T-cell (primary cell): ENCODE data around the gene CC2D1B. TPM values are rescaled to one million over a fixed set of nuclear protein-coding genes. Genes with fewer than 3 reads are reported as not detected.
A peak's percentile ranks its signal among the peaks of the same experiment; 100 is the strongest.

ENCODE experiments used
- ATAC-seq, 4 experiments: fragments of 200-7000 bp in 3 of 4; fragments of 150-1000 bp in 1 of 4; cut with Tn5 transposase; replicated peaks in 1 of 4; 1 replicate in 3 of 4; 2 replicates in 1 of 4; pipeline ENCODE4 v1.10.0; 2021; ENCODE audit warnings: moderate library complexity in 3 of 4, mild to moderate bottlenecking in 2 of 4, moderate number of reproducible peaks in 1 of 4
- CTCF ChIA-PET, 2 donors: fragments of 300-600 bp; sonication (Branson Sonifier 250); formaldehyde crosslinking; loops; one replicate each; lab custom pipeline; 2022; ENCODE audit warnings: antibody characterized with exemption in 2 of 2; lab: Charles Lee
- POLR2A ChIA-PET, 2 donors: fragments of 300-600 bp; sonication (Branson Sonifier 250); formaldehyde crosslinking; loops; one replicate each; lab custom pipeline; 2022; ENCODE audit warnings: antibody characterized with exemption in 2 of 2; lab: Charles Lee
- DNase-seq, 35 experiments: peaks; one replicate each; pipeline versions ENCODE4 v3.0.0 to v3.0.0-alpha.2; 2013 to 2023
- H3K27ac ChIP-seq: one replicate; pipeline ENCODE4 v1.5.1; 2013; ENCODE audit warnings: low read length
- H3K27me3 ChIP-seq, 2 experiments: replicated peaks in 1 of 2; 1 replicate in 1 of 2; 2 replicates in 1 of 2; pipeline versions ENCODE4 v1.6.1 to v1.7.0; 2013; ENCODE audit warnings: low read length in 1 of 2, mixed read lengths in 1 of 2; ENCODE audit not compliant: control insufficient read depth in 2 of 2, insufficient read depth in 2 of 2; ENCODE audit errors: extremely low read depth in 1 of 2
- H3K36me3 ChIP-seq, 2 donors: 1 replicate in 1 of 2; 2 replicates in 1 of 2; pipeline versions ENCODE4 v1.6.1 to v1.7.0; 2013; ENCODE audit warnings: low read length in 1 of 2; ENCODE audit not compliant: control insufficient read depth in 2 of 2, insufficient read depth in 1 of 2; ENCODE audit errors: extremely low read depth in 1 of 2
- H3K4me1 ChIP-seq, 2 experiments: 1 replicate in 1 of 2; 2 replicates in 1 of 2; pipeline versions ENCODE4 v1.6.1 to v1.7.0; 2013; ENCODE audit warnings: low read length in 2 of 2, mixed read lengths in 1 of 2; ENCODE audit not compliant: insufficient read depth in 2 of 2, control insufficient read depth in 1 of 2; ENCODE audit errors: extremely low read depth in 1 of 2
- H3K4me3 ChIP-seq, 2 donors: 1 replicate in 1 of 2; 2 replicates in 1 of 2; pipeline versions ENCODE4 v1.5.1 to v1.7.0; 2013; ENCODE audit warnings: mild to moderate bottlenecking in 2 of 2, low read length in 1 of 2, moderate library complexity in 1 of 2; ENCODE audit not compliant: control insufficient read depth in 1 of 2; ENCODE audit errors: extremely low read depth in 1 of 2
- H3K9me3 ChIP-seq: 2 replicates; pipeline ENCODE4 v1.7.0; 2013
- H3K27ac Mint-ChIP-seq, 2 donors: one replicate each; pipeline ENCODE4 v1.8.0; 2020 to 2021; ENCODE audit warnings: mild to moderate bottlenecking in 2 of 2, mixed read lengths in 2 of 2
- H3K27me3 Mint-ChIP-seq, 2 donors: one replicate each; pipeline ENCODE4 v1.8.0; 2021 to 2022; ENCODE audit warnings: mixed read lengths in 2 of 2
- H3K36me3 Mint-ChIP-seq: one replicate; pipeline ENCODE4 v1.8.0; 2021; ENCODE audit warnings: mixed read lengths
- H3K4me1 Mint-ChIP-seq, 3 donors: one replicate each; pipeline ENCODE4 v1.8.0; 2020 to 2022; ENCODE audit warnings: mixed read lengths in 3 of 3, mild to moderate bottlenecking in 1 of 3
- H3K4me3 Mint-ChIP-seq, 3 donors: one replicate each; pipeline ENCODE4 v1.8.0; 2020 to 2022; ENCODE audit warnings: mild to moderate bottlenecking in 3 of 3, mixed read lengths in 3 of 3, moderate library complexity in 3 of 3
- H3K9me3 Mint-ChIP-seq, 3 donors: one replicate each; pipeline ENCODE4 v1.8.0; 2020 to 2022; ENCODE audit warnings: mixed read lengths in 3 of 3
- WGBS: methylation state at CpG from one replicate; pipeline ENCODE4 v1.1.5; 2013; ENCODE audit warnings: missing lambda C conversion rate; ENCODE audit not compliant: insufficient coverage; 5-methylcytosine and 5-hydroxymethylcytosine counted together
- total RNA-seq, 35 experiments: library from RNA in 6 of 35; stranded (reverse) in 6 of 35; fragments of 120-200 nt in 1 of 35; gene quantifications; one replicate each; pipeline versions ENCODE4 v1.2.1 to v1.2.4 and lab custom pipeline; 2013 to 2026

The CC2D1B gene
- total RNA-seq, 5 donors from 2014 or later (not counting 1 experiment from before 2014, with no cell fraction given): 59.7 to 87.3 (median 83.6) TPM

DNA sequence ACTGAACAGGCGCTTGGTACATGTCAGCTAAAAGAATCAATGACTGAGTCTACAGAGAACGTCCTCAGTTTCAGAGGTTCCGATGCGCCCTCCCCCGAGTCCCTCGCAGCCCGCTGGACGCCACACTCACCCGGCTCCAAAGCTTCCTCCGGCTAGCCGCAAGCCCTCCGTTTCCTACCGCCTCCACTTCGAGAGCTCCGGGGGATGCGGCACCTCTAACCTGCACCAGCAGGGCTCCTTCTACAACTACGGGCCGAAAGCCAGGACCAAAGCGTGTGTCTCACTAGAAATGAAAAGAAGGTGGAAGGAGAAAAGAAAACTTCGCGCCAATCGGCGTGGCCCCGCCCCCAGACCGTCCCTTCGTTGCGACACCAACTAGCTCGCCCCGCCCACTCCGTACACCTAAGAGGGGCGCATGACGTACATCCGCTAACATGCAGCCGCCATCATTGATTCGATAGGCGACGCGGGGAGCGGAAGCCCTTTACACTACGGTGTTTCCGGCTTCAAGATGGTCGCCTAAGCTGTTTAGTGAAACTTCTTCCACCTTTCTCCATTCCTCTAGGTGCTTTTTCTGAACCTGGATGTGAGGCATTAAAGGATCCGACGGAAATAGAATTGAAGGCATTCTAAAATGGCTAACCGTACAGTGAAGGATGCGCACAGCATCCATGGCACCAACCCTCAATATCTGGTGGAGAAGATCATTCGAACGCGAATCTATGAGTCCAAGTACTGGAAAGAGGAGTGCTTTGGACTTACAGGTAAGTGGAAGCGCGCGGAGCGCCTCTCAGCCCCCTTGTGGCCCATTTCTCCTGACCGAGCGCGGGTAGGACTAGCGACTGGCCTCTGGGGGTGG is 38.3 kb upstream of the CC2D1B start, which contains the start of the genes ORC1 and PRPF38A:
TSS of gene ORC1 (minus strand) at position 308 of the 859 bp plus-strand sequence. CDS start 2,200 bp downstream, outside the sequence.
TSS of gene PRPF38A (plus strand) at position 487 of the 859 bp plus-strand sequence. CDS start at position 635, 148 bp downstream.
- DNase-seq (peak; percentile 90 to 99 (median 97)), ATAC-seq (peak; percentile 93 to 98 (median 96))
- 0% methylated on average over 41 of the region's 57 CpGs for WGBS
- H3K4me3 ChIP-seq: peak within 1 kb of the TSS; percentile 74 to 96
- H3K27me3 ChIP-seq: no peaks in the 10 kb centered on the region
- Mint-ChIP-seq H3K27ac (peak within 1 kb of the TSS; percentile 97 to 98), H3K36me3 (peaks cover 24% of the 10 kb centered on the region), H3K9me3 (no peaks in the 10 kb centered on the region), H3K4me1 (peaks cover 38 to 49% (median 47%) of the 10 kb centered on the region in 3 donors), H3K27me3 (no peaks in the 10 kb centered on the region), H3K4me3 (peak within 1 kb of the TSS; percentile 97 to 100 (median 100))
- peaks cover 16 to 21% of the 10 kb centered on the region in 2 experiments for H3K4me1 ChIP-seq
- H3K9me3 ChIP-seq: no peaks in the 10 kb centered on the region
- peaks cover 0 to 27% of the 10 kb centered on the region in 2 donors for H3K36me3 ChIP-seq
- CTCF ChIA-PET: interaction anchor here (0.6 to 2.9 kb wide), 16 partner anchors 14 to 1541 kb away, joined by 3 to 38 read pairs (median 4); partner anchors contain the start of genes CC2D1B (in 1 of the 2), IFT25 (in 1 of the 2), TXNDC12 (in 1 of the 2) and ZYG11B (in 1 of the 2)
- POLR2A ChIA-PET: interaction anchor here (0.6 to 2.7 kb wide), 12 partner anchors 13 to 525 kb away, joined by 3 to 31 read pairs (median 3); partner anchors contain the start of genes TUT4 (in 1 of the 2) and ZYG11B (in 1 of the 2)
- H3K27ac ChIP-seq: peak within 1 kb of the TSS; percentile 92

- 2% methylated on average over 8 of the region's 16 CpGs for WGBS
- H3K27me3 ChIP-seq: no peaks in the 10 kb centered on the region
- H3K27ac ChIP-seq: peak overlapping the region; percentile 92
- H3K4me3 Mint-ChIP-seq: peak overlapping the region; percentile 97 to 100 (median 100)
- no peaks in the 10 kb centered on the region for H3K27me3 Mint-ChIP-seq
- no peaks in the 10 kb centered on the region for H3K9me3 Mint-ChIP-seq
- H3K27ac Mint-ChIP-seq: peak overlapping the region; percentile 97 to 98
- no peaks in the 10 kb centered on the region for H3K9me3 ChIP-seq
- peak overlapping the region; percentile 74 to 96 for H3K4me3 ChIP-seq
- peaks cover 0 to 20% of the 10 kb centered on the region in 2 donors for H3K36me3 ChIP-seq
- H3K4me1 Mint-ChIP-seq: peaks cover 35 to 47% (median 42%) of the 10 kb centered on the region in 3 donors
- H3K4me1 ChIP-seq: peaks cover 16 to 21% of the 10 kb centered on the region in 2 experiments
- ChIA-PET POLR2A (interaction anchor here (0.5 to 2.7 kb wide), 10 partner anchors 14 to 524 kb away, joined by 3 to 31 read pairs (median 4); partner anchors contain the start of genes TUT4 (in 1 of the 2) and ZYG11B (in 1 of the 2)), CTCF (interaction anchor here (0.6 to 2.9 kb wide), 14 partner anchors 15 to 1542 kb away, joined by 3 to 38 read pairs (median 4); partner anchors contain the start of genes IFT25 (in 1 of the 2) and TXNDC12 (in 1 of the 2))
- H3K36me3 Mint-ChIP-seq: peaks cover 18% of the 10 kb centered on the region
- ATAC-seq (peak; percentile 24 to 42 (median 34)), DNase-seq (peak; percentile 2 to 78 (median 46))
Observed at GRCh38 chr1:52403566-52404115, 37.6 kb upstream of the CC2D1B start.

GRCh38 chr1:52402860-52403240 is 36.8 kb upstream of the CC2D1B start:
- H3K27ac ChIP-seq: no peak overlapping the region
- CTCF ChIA-PET: no interaction called here

GRCh38 chr1:52400131-52400530 is 34.1 kb upstream of the CC2D1B start:
- no peaks in the 10 kb centered on the region for H3K9me3 ChIP-seq
- Mint-ChIP-seq H3K4me3 (no peak overlapping the region), H3K9me3 (no peaks in the 10 kb centered on the region), H3K27me3 (no peaks in the 10 kb centered on the region), H3K27ac (no peak overlapping the region), H3K4me1 (peaks cover 15 to 23% (median 20%) of the 10 kb centered on the region in 3 donors), H3K36me3 (peaks cover 3% of the 10 kb centered on the region)
- POLR2A ChIA-PET: no interaction called here
- no peaks in the 10 kb centered on the region for H3K36me3 ChIP-seq
- ATAC-seq (no peak), DNase-seq (no peak)
- H3K4me1 ChIP-seq: peaks cover 8 to 10% of the 10 kb centered on the region in 2 experiments
- no peak overlapping the region for H3K27ac ChIP-seq
- 100% methylated on average over 2 of the region's 6 CpGs for WGBS
- no peaks in the 10 kb centered on the region for H3K27me3 ChIP-seq
- CTCF ChIA-PET: no interaction called here
- H3K4me3 ChIP-seq: no peak overlapping the region

More at GRCh38 chr1:52402860-52403240, 36.8 kb upstream of the CC2D1B start:
- Mint-ChIP-seq H3K4me3 (peak overlapping the region in 2 of 3 donors; percentile 97 to 100), H3K36me3 (peaks cover 13% of the 10 kb centered on the region), H3K4me1 (peaks cover 34 to 43% (median 37%) of the 10 kb centered on the region in 3 donors), H3K27ac (no peak overlapping the region), H3K27me3 (no peaks in the 10 kb centered on the region), H3K9me3 (no peaks in the 10 kb centered on the region)
- H3K9me3 ChIP-seq: no peaks in the 10 kb centered on the region
- POLR2A ChIA-PET: no interaction called here
- DNase-seq (no peak), ATAC-seq (no peak)
- WGBS: no CpG with 5 or more reads among the region's 3 CpGs
- H3K36me3 ChIP-seq: peaks cover 0 to 12% of the 10 kb centered on the region in 2 donors
- peaks cover 16 to 21% of the 10 kb centered on the region in 2 experiments for H3K4me1 ChIP-seq
- no peaks in the 10 kb centered on the region for H3K27me3 ChIP-seq
- no peak overlapping the region for H3K4me3 ChIP-seq

DNA sequence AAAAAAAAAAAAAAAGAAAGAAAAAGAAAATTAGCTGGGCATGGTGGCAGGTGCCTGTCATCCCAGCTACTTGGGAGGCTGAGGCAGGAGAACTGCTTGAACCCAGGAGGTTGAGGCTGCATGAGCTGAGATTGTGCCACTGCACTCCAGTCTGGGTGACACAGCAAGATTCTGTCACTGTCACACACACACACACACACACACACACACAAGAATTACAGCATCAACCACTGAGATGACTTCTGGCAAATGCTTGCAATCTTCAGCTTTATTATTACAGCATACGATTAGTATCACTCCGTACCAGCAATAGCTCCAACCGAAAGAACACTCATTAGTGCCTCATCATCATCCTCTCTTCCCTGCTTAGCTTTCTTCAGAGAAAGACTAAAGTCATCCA is 33.6 kb upstream of the CC2D1B start:
- Histone ChIP-seq H3K4me1 (peaks cover 6% of the 10 kb centered on the region in 2 experiments), H3K36me3 (no peaks in the 10 kb centered on the region), H3K4me3 (no peak overlapping the region), H3K27ac (no peak overlapping the region), H3K27me3 (no peaks in the 10 kb centered on the region), H3K9me3 (no peaks in the 10 kb centered on the region)
- Mint-ChIP-seq H3K4me1 (peaks cover 14 to 18% (median 15%) of the 10 kb centered on the region in 3 donors), H3K27me3 (no peaks in the 10 kb centered on the region), H3K36me3 (peaks cover 3% of the 10 kb centered on the region), H3K9me3 (no peaks in the 10 kb centered on the region), H3K27ac (no peak overlapping the region), H3K4me3 (no peak overlapping the region)
- ATAC-seq: no peak
- no peak for DNase-seq
- ChIA-PET CTCF (interaction anchor here in 1 of 2 donors (0.7 kb wide), 1 partner anchor 107 kb away, joined by 7 read pairs; no protein-coding TSS in a partner anchor), POLR2A (no interaction called here)
- 100% methylated on average over 3 of the region's 3 CpGs for WGBS
